ENCODE measurements around the gene ARL5A. TPM values are rescaled to one million over a fixed set of nuclear protein-coding genes. Genes with fewer than 3 reads are reported as not detected.

Gene ARL5A
- total RNA-seq, 1 donor from 2014 or later: 68.6 TPM

GRCh38 chr2:151861174-151861573, 33.0 kb upstream of the ARL5A start:
- Mint-ChIP-seq H3K27ac (no peak overlapping the region), H3K36me3 (ENCODE audit: insufficient read depth) (no peaks in the 10 kb centered on the region), H3K4me3 (ENCODE audit: low read depth) (no peak overlapping the region), H3K27me3 (no peaks in the 10 kb centered on the region), H3K4me1 (ENCODE audit: low read depth) (no peaks in the 10 kb centered on the region), H3K9me3 (ENCODE audit: low read depth) (no peaks in the 10 kb centered on the region)
- no peak for DNase-seq (ENCODE audit: low spot score, unreplicated experiment)
- TF ChIP-seq CTCF (IDR thresholded peaks at IDR 0.05; ENCODE audit: unreplicated experiment): no peak

- Mint-ChIP-seq H3K9me3 (ENCODE audit: low read depth) (no peaks in the 10 kb centered on the region), H3K36me3 (ENCODE audit: insufficient read depth) (no peaks in the 10 kb centered on the region), H3K4me3 (ENCODE audit: low read depth) (no peak overlapping the region), H3K27me3 (no peaks in the 10 kb centered on the region), H3K27ac (no peak overlapping the region), H3K4me1 (ENCODE audit: low read depth) (no peaks in the 10 kb centered on the region)
- no peak for DNase-seq (ENCODE audit: low spot score, unreplicated experiment)
- no peak for TF ChIP-seq CTCF (IDR thresholded peaks at IDR 0.05; ENCODE audit: unreplicated experiment)
Measured at GRCh38 chr2:151860613-151861146, 32.5 kb upstream of the ARL5A start.

GRCh38 chr2:151860210-151860609, 32.0 kb upstream of the ARL5A start:
- Mint-ChIP-seq H3K27ac (no peak overlapping the region), H3K36me3 (ENCODE audit: insufficient read depth) (no peaks in the 10 kb centered on the region), H3K9me3 (ENCODE audit: low read depth) (no peaks in the 10 kb centered on the region), H3K4me1 (ENCODE audit: low read depth) (no peaks in the 10 kb centered on the region), H3K4me3 (ENCODE audit: low read depth) (no peak overlapping the region), H3K27me3 (no peaks in the 10 kb centered on the region)
- no peak for DNase-seq (ENCODE audit: low spot score, unreplicated experiment)
- TF ChIP-seq CTCF (IDR thresholded peaks at IDR 0.05; ENCODE audit: unreplicated experiment): no peak

GRCh38 chr2:151857650-151858049, 29.4 kb upstream of the ARL5A start:
- DNase-seq (ENCODE audit: low spot score, unreplicated experiment): no peak

GRCh38 chr2:151855111-151855510, 26.9 kb upstream of the ARL5A start:
- no peaks in the 10 kb centered on the region for H3K9me3 Mint-ChIP-seq (ENCODE audit: low read depth)
- no peak for DNase-seq (ENCODE audit: low spot score, unreplicated experiment)
- H3K27ac Mint-ChIP-seq: no peak overlapping the region
- no peaks in the 10 kb centered on the region for H3K27me3 Mint-ChIP-seq
- peaks cover 20% of the 10 kb centered on the region for H3K4me1 Mint-ChIP-seq (ENCODE audit: low read depth)
- H3K4me3 Mint-ChIP-seq (ENCODE audit: low read depth): no peak overlapping the region
- no peaks in the 10 kb centered on the region for H3K36me3 Mint-ChIP-seq (ENCODE audit: insufficient read depth)
- TF ChIP-seq CTCF (IDR thresholded peaks at IDR 0.05; ENCODE audit: unreplicated experiment): no peak

More at GRCh38 chr2:151857650-151858049, 29.4 kb upstream of the ARL5A start:
- TF ChIP-seq CTCF (IDR thresholded peaks at IDR 0.05; ENCODE audit: unreplicated experiment): no peak
- H3K4me3 Mint-ChIP-seq (ENCODE audit: low read depth): no peak overlapping the region
- no peaks in the 10 kb centered on the region for H3K9me3 Mint-ChIP-seq (ENCODE audit: low read depth)
- no peaks in the 10 kb centered on the region for H3K27me3 Mint-ChIP-seq
- no peaks in the 10 kb centered on the region for H3K36me3 Mint-ChIP-seq (ENCODE audit: insufficient read depth)
- no peak overlapping the region for H3K27ac Mint-ChIP-seq
- peaks cover 10% of the 10 kb centered on the region for H3K4me1 Mint-ChIP-seq (ENCODE audit: low read depth)

All from progenitor cell of endocrine pancreas (in vitro differentiated cells).